Activated CD4-positive, alpha-beta T cell treated with anti-CD3 and anti-CD28 coated beads for 36 hours (primary cell): ENCODE results near the gene TRPM2. TPM values are rescaled to one million over a fixed set of nuclear protein-coding genes. Genes with fewer than 3 reads are reported as not detected.

ENCODE experiments used
- ATAC-seq: fragments of 200-7000 bp; cut with Tn5 transposase; one replicate; pipeline ENCODE4 v1.10.0; 2021; ENCODE audit warnings: mild to moderate bottlenecking, moderate library complexity
- CTCF ChIA-PET: fragments of 350-600 bp; sonication (Branson Sonifier 250); formaldehyde crosslinking; loops from one replicate; lab custom pipeline; 2021; ENCODE audit warnings: antibody characterized with exemption; lab: Charles Lee
- POLR2A ChIA-PET: fragments of 350-600 bp; sonication (Branson Sonifier 250); formaldehyde crosslinking; loops from one replicate; lab custom pipeline; 2021; ENCODE audit warnings: antibody characterized with exemption, inconsistent platforms; lab: Charles Lee
- DNase-seq: peaks from one replicate; pipeline ENCODE4 v3.0.0-alpha.2; 2020
- H3K27ac Mint-ChIP-seq: one replicate; pipeline ENCODE4 v1.8.0; 2021; ENCODE audit warnings: mixed read lengths
- H3K27me3 Mint-ChIP-seq: one replicate; pipeline ENCODE4 v1.8.0; 2021; ENCODE audit warnings: mixed read lengths
- H3K36me3 Mint-ChIP-seq: one replicate; pipeline ENCODE4 v1.8.0; 2021; ENCODE audit warnings: low read depth, mixed read lengths
- H3K4me1 Mint-ChIP-seq: one replicate; pipeline ENCODE4 v1.8.0; 2021; ENCODE audit warnings: mixed read lengths
- H3K4me3 Mint-ChIP-seq: one replicate; pipeline ENCODE4 v1.8.0; 2021; ENCODE audit warnings: mild to moderate bottlenecking, moderate library complexity, mixed read lengths
- H3K9me3 Mint-ChIP-seq: one replicate; pipeline ENCODE4 v1.8.0; 2021; ENCODE audit warnings: low read depth, mixed read lengths
- intact Hi-C, 2 experiments: fragments of 100-400 bp; cut with DNase I in 1 of 2; cut with micrococcal nuclease in 1 of 2; formaldehyde crosslinking; loops; one replicate each; pipeline versions ENCODE4 v1.14.2 to v1.15.1; 2022 to 2024; cut with DNase I, micrococcal nuclease
- total RNA-seq, 2 experiments: library from RNA; stranded (reverse); gene quantifications; one replicate each; pipeline ENCODE4 v1.2.3, GENCODE V29; 2021

The TRPM2 gene
- total RNA-seq, 2 experiments from 2014 or later: 1.5 to 1.7 TPM

GRCh38 chr21:44370786-44371410 lies 17.5 kb downstream of the TRPM2 start:
- ATAC-seq: no peak
- Mint-ChIP-seq H3K9me3 (no peaks in the 10 kb centered on the region), H3K4me3 (no peak overlapping the region), H3K4me1 (peaks cover 14% of the 10 kb centered on the region), H3K27ac (no peak overlapping the region), H3K27me3 (no peaks in the 10 kb centered on the region), H3K36me3 (no peaks in the 10 kb centered on the region)
- DNase-seq: no peak
- ChIA-PET CTCF (no interaction called here), POLR2A (no interaction called here)
- intact Hi-C loops: no loop called here

DNA sequence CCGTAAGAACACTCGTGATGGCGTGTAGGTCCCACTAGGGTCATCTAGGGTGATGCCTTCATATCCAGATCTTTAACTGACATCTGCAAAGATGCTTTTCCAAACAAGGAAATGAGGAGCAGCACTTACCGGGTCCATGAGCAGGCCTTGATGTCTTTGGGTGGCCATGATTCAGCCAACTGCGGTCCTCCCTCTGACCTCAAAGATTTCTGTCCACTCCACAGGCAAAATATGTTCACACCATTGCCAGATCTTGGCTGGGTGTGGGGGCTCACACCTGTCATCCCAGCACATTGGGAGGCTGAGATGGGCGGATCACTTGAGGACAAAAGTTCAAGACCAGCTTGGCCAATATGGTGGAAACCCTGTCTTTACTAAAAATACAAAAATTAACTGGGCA lies 18.2 kb downstream of the TRPM2 start:
- H3K4me3 Mint-ChIP-seq: no peak overlapping the region
- ATAC-seq (no peak), DNase-seq (no peak)
- CTCF ChIA-PET: no interaction called here
- intact Hi-C loops: no loop called here
- no peaks in the 10 kb centered on the region for H3K27me3 Mint-ChIP-seq
- H3K27ac Mint-ChIP-seq: no peak overlapping the region
- no peaks in the 10 kb centered on the region for H3K36me3 Mint-ChIP-seq
- H3K9me3 Mint-ChIP-seq: no peaks in the 10 kb centered on the region
- POLR2A ChIA-PET: no interaction called here
- peaks cover 16% of the 10 kb centered on the region for H3K4me1 Mint-ChIP-seq

DNA sequence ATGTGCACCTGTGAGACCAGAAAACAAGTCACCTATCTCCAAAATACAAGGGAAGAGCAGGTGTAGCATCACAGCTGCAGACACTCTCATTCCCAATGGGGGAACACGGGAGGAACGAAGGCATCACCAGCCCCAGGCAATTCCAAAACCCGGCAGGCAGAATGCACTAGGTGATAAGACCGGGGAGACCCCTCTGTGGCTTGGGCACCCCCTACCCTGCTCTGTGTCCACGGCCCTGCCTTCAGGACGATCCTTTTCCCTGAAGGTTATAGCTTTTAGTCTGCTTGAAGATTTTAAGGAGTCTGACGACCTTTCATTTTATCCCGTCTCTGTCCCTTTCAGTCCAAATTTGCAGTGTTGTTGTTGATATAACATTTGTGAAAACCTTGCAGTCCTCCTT lies 19.2 kb downstream of the TRPM2 start:
- ChIA-PET CTCF (no interaction called here), POLR2A (no interaction called here)
- intact Hi-C loops: no loop called here
- no peak for DNase-seq
- H3K36me3 Mint-ChIP-seq: no peaks in the 10 kb centered on the region
- no peaks in the 10 kb centered on the region for H3K27me3 Mint-ChIP-seq
- H3K9me3 Mint-ChIP-seq: no peaks in the 10 kb centered on the region
- no peak overlapping the region for H3K27ac Mint-ChIP-seq
- ATAC-seq: no peak
- peaks cover 16% of the 10 kb centered on the region for H3K4me1 Mint-ChIP-seq
- no peak overlapping the region for H3K4me3 Mint-ChIP-seq

- CTCF ChIA-PET: no interaction called here
- DNase-seq: no peak
- POLR2A ChIA-PET: no interaction called here
- no peak for ATAC-seq
- intact Hi-C loops: no loop called here
- Mint-ChIP-seq H3K36me3 (no peaks in the 10 kb centered on the region), H3K27ac (no peak overlapping the region), H3K4me1 (peaks cover 16% of the 10 kb centered on the region), H3K27me3 (no peaks in the 10 kb centered on the region), H3K4me3 (no peak overlapping the region), H3K9me3 (no peaks in the 10 kb centered on the region)
These were observed 21.3 kb downstream of the TRPM2 start for GRCh38 chr21:44374601-44375280.

GRCh38 chr21:44375281-44375651 lies 21.8 kb downstream of the TRPM2 start:
- ATAC-seq (peak; percentile 33), DNase-seq (peak; percentile 33)
- H3K36me3 Mint-ChIP-seq: no peaks in the 10 kb centered on the region
- POLR2A ChIA-PET: no interaction called here
- peaks cover 16% of the 10 kb centered on the region for H3K4me1 Mint-ChIP-seq
- CTCF ChIA-PET: no interaction called here
- no peak overlapping the region for H3K4me3 Mint-ChIP-seq
- intact Hi-C loops: no loop called here
- no peaks in the 10 kb centered on the region for H3K9me3 Mint-ChIP-seq
- no peak overlapping the region for H3K27ac Mint-ChIP-seq
- no peaks in the 10 kb centered on the region for H3K27me3 Mint-ChIP-seq

- H3K27me3 Mint-ChIP-seq: no peaks in the 10 kb centered on the region
- no peaks in the 10 kb centered on the region for H3K9me3 Mint-ChIP-seq
- no peak overlapping the region for H3K4me3 Mint-ChIP-seq
- DNase-seq: no peak
- no peak for ATAC-seq
- intact Hi-C loops: no loop called here
- no peak overlapping the region for H3K27ac Mint-ChIP-seq
- ChIA-PET CTCF (no interaction called here), POLR2A (no interaction called here)
- H3K4me1 Mint-ChIP-seq: peaks cover 16% of the 10 kb centered on the region
- no peaks in the 10 kb centered on the region for H3K36me3 Mint-ChIP-seq
These were observed 22.4 kb downstream of the TRPM2 start for GRCh38 chr21:44375761-44376241.

DNA sequence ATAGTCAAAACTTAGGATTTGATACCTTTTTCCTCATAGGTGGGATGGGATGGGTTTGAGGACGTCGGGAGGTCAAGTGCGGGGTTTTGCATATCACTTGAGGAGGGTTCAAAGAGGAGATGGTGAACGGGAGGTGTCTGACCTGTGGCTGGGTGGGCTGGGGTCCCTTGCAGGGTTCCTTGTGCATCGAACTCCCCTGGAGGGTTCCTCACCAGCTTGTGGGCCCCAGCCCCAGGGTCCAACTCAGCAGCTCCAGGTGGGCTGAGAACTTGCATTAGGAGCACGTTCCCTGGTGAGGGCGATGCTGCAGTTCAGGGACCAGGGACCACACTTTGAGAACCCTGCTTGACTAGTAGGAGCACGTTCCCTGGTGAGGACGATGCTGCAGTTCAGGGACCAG lies 23.2 kb downstream of the TRPM2 start:
- no peaks in the 10 kb centered on the region for H3K9me3 Mint-ChIP-seq
- intact Hi-C loops: no loop called here
- ATAC-seq: no peak
- no peak overlapping the region for H3K4me3 Mint-ChIP-seq
- H3K36me3 Mint-ChIP-seq: no peaks in the 10 kb centered on the region
- DNase-seq: no peak
- no peak overlapping the region for H3K27ac Mint-ChIP-seq
- POLR2A ChIA-PET: no interaction called here
- peaks cover 16% of the 10 kb centered on the region for H3K4me1 Mint-ChIP-seq
- CTCF ChIA-PET: no interaction called here
- H3K27me3 Mint-ChIP-seq: no peaks in the 10 kb centered on the region

- ATAC-seq: no peak
- POLR2A ChIA-PET: no interaction called here
- Mint-ChIP-seq H3K36me3 (peaks cover 3% of the 10 kb centered on the region), H3K27ac (no peak overlapping the region), H3K4me3 (no peak overlapping the region), H3K9me3 (no peaks in the 10 kb centered on the region), H3K4me1 (peaks cover 16% of the 10 kb centered on the region), H3K27me3 (no peaks in the 10 kb centered on the region)
- CTCF ChIA-PET: no interaction called here
- no peak for DNase-seq
- intact Hi-C loops: no loop called here
These were observed 23.9 kb downstream of the TRPM2 start for GRCh38 chr21:44377201-44377921.

DNA sequence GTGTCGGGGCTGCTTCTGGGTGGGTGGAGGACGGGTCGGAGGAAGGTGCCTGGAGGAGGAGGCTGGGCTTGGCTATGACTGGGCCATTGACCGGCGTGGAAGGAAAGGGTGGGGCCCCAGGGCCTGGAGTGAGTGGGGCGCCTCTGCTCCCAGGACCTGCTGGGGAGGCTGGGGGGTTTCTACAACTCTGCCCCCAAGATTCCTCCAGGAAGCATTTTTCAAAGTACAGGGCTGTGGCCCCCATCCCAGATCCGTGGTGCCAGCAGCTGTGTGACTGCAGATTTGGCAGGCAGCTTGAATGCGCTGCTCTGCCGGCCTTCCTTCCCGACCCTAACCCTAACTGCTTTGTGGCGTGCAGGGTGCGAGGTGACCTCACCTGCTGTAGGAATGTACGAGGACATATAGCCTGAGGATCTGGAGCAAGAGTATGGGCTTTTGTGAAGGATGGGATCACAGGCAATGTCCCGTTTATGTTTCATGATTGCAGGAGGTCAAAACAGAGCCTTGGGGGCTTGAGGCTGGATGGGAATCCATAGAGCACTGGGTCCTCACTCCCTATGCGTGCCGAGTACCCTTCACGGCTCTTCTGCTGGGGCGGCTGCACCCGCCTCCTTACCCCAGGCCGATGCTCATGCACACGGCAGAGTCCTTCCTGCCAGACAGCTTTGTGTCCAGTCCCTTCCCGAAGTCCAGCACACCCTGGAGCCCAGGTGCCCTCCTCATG lies 24.7 kb downstream of the TRPM2 start:
- peaks cover 3% of the 10 kb centered on the region for H3K36me3 Mint-ChIP-seq
- H3K27ac Mint-ChIP-seq: no peak overlapping the region
- peaks cover 16% of the 10 kb centered on the region for H3K4me1 Mint-ChIP-seq
- DNase-seq: no peak
- POLR2A ChIA-PET: no interaction called here
- H3K4me3 Mint-ChIP-seq: no peak overlapping the region
- no peaks in the 10 kb centered on the region for H3K9me3 Mint-ChIP-seq
- no peaks in the 10 kb centered on the region for H3K27me3 Mint-ChIP-seq
- CTCF ChIA-PET: interaction anchor here (0.6 kb wide), 1 partner anchor 17 kb away, joined by 3 read pairs; no protein-coding TSS in a partner anchor
- intact Hi-C loops: no loop called here
- no peak for ATAC-seq

DNA sequence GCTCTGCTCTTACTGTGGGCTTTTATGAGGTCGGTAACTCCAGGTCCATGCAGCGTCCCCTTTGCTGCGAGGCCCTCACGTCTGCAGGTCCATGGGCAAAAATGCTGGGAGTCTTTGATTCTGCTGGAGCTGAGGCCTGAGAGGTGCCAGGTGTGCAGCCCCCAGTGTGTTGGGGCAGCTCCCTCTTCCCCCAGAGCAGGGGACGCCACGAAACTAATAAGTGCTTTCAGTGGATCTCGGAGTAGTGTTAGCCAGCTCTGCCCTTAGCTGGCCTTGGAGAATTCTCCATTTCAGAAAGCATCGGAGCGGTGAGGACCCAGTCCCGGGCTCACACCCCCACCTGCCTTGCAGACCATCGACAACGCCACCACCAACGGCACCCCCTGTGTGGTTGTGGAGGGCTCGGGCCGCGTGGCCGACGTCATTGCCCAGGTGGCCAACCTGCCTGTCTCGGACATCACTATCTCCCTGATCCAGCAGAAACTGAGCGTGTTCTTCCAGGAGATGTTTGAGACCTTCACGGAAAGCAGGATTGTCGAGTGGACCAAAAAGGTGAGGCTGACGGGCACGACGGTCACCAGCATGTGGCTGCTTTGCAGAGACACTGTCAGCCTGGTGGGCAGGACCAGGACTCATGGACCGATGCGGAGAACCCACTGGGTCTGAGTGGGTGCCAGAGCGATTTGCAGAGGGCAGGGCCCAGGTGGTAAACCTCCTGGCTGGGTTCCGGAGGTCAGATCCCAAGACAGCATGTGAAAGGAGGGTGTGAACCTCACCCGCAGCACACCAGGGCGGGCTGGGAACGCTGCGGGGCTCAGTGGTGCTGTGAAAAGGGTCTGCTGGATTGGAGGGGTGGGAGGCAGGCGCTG lies 25.5 kb downstream of the TRPM2 start:
- H3K27me3 Mint-ChIP-seq: no peaks in the 10 kb centered on the region
- ChIA-PET CTCF (interaction anchor here (0.6 kb wide), 1 partner anchor 17 kb away, joined by 3 read pairs; no protein-coding TSS in a partner anchor), POLR2A (no interaction called here)
- intact Hi-C loops: no loop called here
- DNase-seq (no peak), ATAC-seq (no peak)
- H3K4me1 Mint-ChIP-seq: peaks cover 16% of the 10 kb centered on the region
- H3K36me3 Mint-ChIP-seq: peaks cover 3% of the 10 kb centered on the region
- no peak overlapping the region for H3K27ac Mint-ChIP-seq
- H3K9me3 Mint-ChIP-seq: peaks cover 4% of the 10 kb centered on the region
- H3K4me3 Mint-ChIP-seq: no peak overlapping the region

DNA sequence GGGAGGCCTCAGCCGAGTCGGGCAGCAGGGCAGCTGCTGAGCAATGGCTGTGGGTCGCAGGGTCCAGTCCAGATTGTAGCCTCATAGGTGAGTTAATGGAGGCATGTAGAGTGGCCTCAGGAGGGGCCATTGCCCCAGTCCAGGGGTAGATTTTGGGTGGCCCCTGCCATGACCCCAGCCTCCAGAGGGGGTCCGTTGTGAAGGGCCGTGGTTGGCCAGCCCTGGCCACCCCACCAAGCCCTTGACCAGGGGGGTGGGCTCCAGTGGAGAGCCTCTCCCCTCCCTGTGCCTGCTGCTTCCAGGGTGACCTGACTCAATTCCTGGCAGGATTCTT lies 26.1 kb downstream of the TRPM2 start:
- Mint-ChIP-seq H3K27me3 (no peaks in the 10 kb centered on the region), H3K9me3 (peaks cover 8% of the 10 kb centered on the region), H3K4me1 (peaks cover 16% of the 10 kb centered on the region), H3K4me3 (no peak overlapping the region), H3K27ac (no peak overlapping the region), H3K36me3 (peaks cover 3% of the 10 kb centered on the region)
- intact Hi-C loops: no loop called here
- no peak for DNase-seq
- ATAC-seq: no peak
- CTCF ChIA-PET: no interaction called here
- POLR2A ChIA-PET: no interaction called here
